ENCODE results near the gene NKX1-1.

DNA sequence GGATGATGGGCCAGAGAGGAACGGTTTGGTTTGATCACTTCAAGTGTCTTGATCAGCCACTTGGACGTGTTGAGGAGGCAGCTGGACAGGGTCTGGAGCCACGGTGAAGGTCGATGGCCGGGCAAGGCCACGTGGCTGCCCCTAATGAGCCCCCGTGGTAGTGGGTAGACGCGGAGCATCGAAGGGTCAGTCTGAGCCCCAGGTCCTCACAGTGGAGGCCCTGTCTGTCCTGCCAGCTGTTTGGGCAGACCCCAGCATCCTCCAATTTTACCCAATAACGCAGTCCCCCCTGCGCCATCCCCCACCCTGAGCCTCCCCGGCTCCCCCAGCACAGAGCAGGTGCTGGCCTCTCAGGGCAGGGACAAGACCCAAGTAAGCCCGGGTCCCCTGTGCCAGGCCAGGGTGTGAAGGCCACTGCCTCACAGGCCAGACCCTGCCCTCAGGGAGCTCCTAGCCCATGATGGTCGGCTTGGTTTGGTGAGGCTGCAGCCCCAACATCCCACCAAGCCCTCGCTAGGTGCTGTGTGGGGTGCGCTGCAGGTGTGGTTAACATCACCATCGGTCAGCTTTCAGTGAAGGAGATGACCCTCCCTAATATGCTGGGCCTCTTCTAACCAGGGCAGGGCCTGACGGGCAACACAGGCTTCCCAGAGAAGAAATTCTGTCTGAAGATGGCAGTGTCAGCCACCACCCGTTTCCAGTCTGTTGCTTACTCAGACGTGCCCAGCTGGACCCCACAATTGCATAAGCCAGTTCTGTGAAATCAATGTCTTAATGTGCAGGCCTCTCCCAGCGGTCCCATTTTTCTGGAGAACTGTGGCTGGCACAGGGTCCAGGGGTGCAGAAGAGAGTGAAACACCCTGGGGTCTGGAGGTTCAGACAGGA, 40.5 kb upstream of the NKX1-1 start:
- TF ChIP-seq, protein P1, sequence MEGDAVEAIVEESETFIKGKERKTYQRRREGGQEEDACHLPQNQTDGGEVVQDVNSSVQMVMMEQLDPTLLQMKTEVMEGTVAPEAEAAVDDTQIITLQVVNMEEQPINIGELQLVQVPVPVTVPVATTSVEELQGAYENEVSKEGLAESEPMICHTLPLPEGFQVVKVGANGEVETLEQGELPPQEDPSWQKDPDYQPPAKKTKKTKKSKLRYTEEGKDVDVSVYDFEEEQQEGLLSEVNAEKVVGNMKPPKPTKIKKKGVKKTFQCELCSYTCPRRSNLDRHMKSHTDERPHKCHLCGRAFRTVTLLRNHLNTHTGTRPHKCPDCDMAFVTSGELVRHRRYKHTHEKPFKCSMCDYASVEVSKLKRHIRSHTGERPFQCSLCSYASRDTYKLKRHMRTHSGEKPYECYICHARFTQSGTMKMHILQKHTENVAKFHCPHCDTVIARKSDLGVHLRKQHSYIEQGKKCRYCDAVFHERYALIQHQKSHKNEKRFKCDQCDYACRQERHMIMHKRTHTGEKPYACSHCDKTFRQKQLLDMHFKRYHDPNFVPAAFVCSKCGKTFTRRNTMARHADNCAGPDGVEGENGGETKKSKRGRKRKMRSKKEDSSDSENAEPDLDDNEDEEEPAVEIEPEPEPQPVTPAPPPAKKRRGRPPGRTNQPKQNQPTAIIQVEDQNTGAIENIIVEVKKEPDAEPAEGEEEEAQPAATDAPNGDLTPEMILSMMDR (IDR thresholded peaks at IDR 0.05; ENCODE audit: borderline replicate concordance, extremely low read depth, low read length, poor library complexity, severe bottlenecking) = no peak
- TF ChIP-seq EZH2 (IDR thresholded peaks at IDR 0.05; ENCODE audit: borderline replicate concordance, low read depth, low read length, severe bottlenecking) = no peak
